OCI-LY1 (cell line): ENCODE data around the gene ANKLE2.

Experiments
- CTCF ChIP-seq: fragments of 200-600 bp; sonication (generic), shearing (Covaris generic); IDR thresholded peaks from 2 replicates; pipeline ENCODE4 v1.5.1; 2017; ENCODE audit warnings: mild to moderate bottlenecking, antibody characterized with exemption, low read length, moderate library complexity, mixed read lengths
- EZH2 ChIP-seq: fragments of 200-600 bp; sonication (generic), shearing (Covaris generic); IDR thresholded peaks from 2 replicates; pipeline ENCODE4 v1.8.0; 2017; ENCODE audit warnings: borderline replicate concordance, mixed run types, mild to moderate bottlenecking, antibody characterized with exemption, low read length, moderate library complexity, mixed read lengths

- no peak for TF ChIP-seq CTCF
- TF ChIP-seq EZH2, result no peak
These were observed 44.6 kb downstream of the ANKLE2 start for GRCh38 chr12:132717011-132717410.
